A549 (cell line): ENCODE data around the gene LDAF1. TPM values are rescaled to one million over a fixed set of nuclear protein-coding genes. Genes with fewer than 3 reads are reported as not detected.

Experiments
- ATAC-seq, 2 experiments: fragments of 200-7000 bp in 1 of 2; fragments of >200 bp in 1 of 2; cut with Nextera tagmentation in 1 of 2; cut with Tn5 transposase in 1 of 2; 3 replicates each; pipeline versions ENCODE4 v1.8.0 to v1.9.1; 2018 to 2020; ENCODE audit warnings: mild to moderate bottlenecking in 1 of 2, moderate library complexity in 1 of 2
- CTCF ChIA-PET: fragments of 300-600 bp; sonication (Branson Sonifier 250); formaldehyde crosslinking; extraction: SDS; loops from one replicate; lab custom pipeline; 2021; ENCODE audit warnings: antibody characterized with exemption, inconsistent platforms; lab: Yijun Ruan, JAX
- POLR2A ChIA-PET: fragments of 350-600 bp; formaldehyde crosslinking; extraction: SDS; loops from one replicate; lab custom pipeline; 2021; ENCODE audit warnings: antibody characterized with exemption, inconsistent platforms; lab: Yijun Ruan, JAX
- DNase-seq, 2 experiments: peaks; one replicate each; pipeline versions ENCODE4 v3.0.0 to v3.0.0-alpha.2; 2011 to 2016; ENCODE audit warnings: low read depth in 1 of 2, low spot score in 1 of 2
- FAIRE-seq: peaks from 2 replicates; lab custom pipeline; 2011; peaks lifted over from hg19 to GRCh38; lab: Jason Lieb, UNC
- H3K27ac ChIP-seq, 2 experiments: fragments of >200 bp; sonication (Bioruptor Twin); formaldehyde crosslinking; 3 replicates each; pipeline ENCODE4 v1.5.1; 2016 to 2017
- H3K4me1 ChIP-seq: fragments of >200 bp; sonication (Bioruptor Twin); formaldehyde crosslinking; 3 replicates; pipeline ENCODE4 v1.6.1; 2016
- H3K4me2 ChIP-seq: fragments of >200 bp; sonication (Bioruptor Twin); formaldehyde crosslinking; 3 replicates; pipeline ENCODE4 v1.6.1; 2016
- H3K4me3 ChIP-seq: fragments of >200 bp; sonication (Bioruptor Twin); formaldehyde crosslinking; 3 replicates; pipeline ENCODE4 v1.5.1; 2016
- H3K9me3 ChIP-seq: fragments of >200 bp; sonication (Bioruptor Twin); formaldehyde crosslinking; 3 replicates; pipeline ENCODE4 v1.6.1; 2016
- CBX8 ChIP-seq: fragments of 200-600 bp; sonication (generic); IDR thresholded peaks from 2 replicates; pipeline ENCODE4 v1.6.1; 2016
- CEBPB ChIP-seq, 2 experiments: fragments of >200 bp in 1 of 2; sonication (Bioruptor Twin) in 1 of 2; formaldehyde crosslinking in 1 of 2; IDR thresholded peaks; 2 replicates each; pipeline ENCODE4 v1.6.1; 2012 to 2016
- EHMT2 ChIP-seq: fragments of 200-600 bp; sonication (generic); IDR thresholded peaks from 2 replicates; pipeline ENCODE4 v1.6.1; 2016; ENCODE audit warnings: antibody characterized with exemption, low read depth, mild to moderate bottlenecking, moderate library complexity
- HDAC2 ChIP-seq: fragments of 200-600 bp; sonication (generic); IDR thresholded peaks from 2 replicates; pipeline ENCODE4 v1.6.1; 2016
- HEYL ChIP-seq: fragments of 250-450 bp; sonication (Bioruptor Pico); IDR thresholded peaks from 2 replicates; pipeline ENCODE4 v1.8.0; 2021; ENCODE audit warnings: mild to moderate bottlenecking, moderate library complexity
- HOXB13 ChIP-seq: fragments of 250-450 bp; sonication (Bioruptor Pico); IDR thresholded peaks from 2 replicates; pipeline ENCODE4 v1.5.0; 2020; ENCODE audit warnings: low read depth, mild to moderate bottlenecking, moderate library complexity
- JUN ChIP-seq, 2 experiments: fragments of >200 bp; sonication (Bioruptor Twin); formaldehyde crosslinking; IDR thresholded peaks; 2 replicates in 1 of 2; 3 replicates in 1 of 2; pipeline ENCODE4 v1.6.1; 2016 to 2017
- JUNB ChIP-seq: fragments of >200 bp; sonication (Bioruptor Twin); formaldehyde crosslinking; IDR thresholded peaks from 2 replicates; pipeline ENCODE4 v1.6.1; 2016
- KDM5A ChIP-seq: fragments of 200-600 bp; sonication (generic); IDR thresholded peaks from 2 replicates; pipeline ENCODE4 v1.6.1; 2016; ENCODE audit warnings: antibody characterized with exemption, mild to moderate bottlenecking
- MAZ ChIP-seq: fragments of 150-350 bp; IDR thresholded peaks from 2 replicates; pipeline ENCODE4 v1.6.1; 2014; ENCODE audit warnings: antibody characterized with exemption, low read depth, low read length, borderline replicate concordance
- NFE2L2 ChIP-seq: fragments of 150-350 bp; conservative IDR thresholded peaks from 2 replicates; pipeline ENCODE4 v1.6.1; 2014; ENCODE audit warnings: low read length
- PHF8 ChIP-seq: fragments of 200-600 bp; sonication (generic); IDR thresholded peaks from 2 replicates; pipeline ENCODE4 v1.6.1; 2016; ENCODE audit warnings: low read depth, mild to moderate bottlenecking, antibody characterized with exemption, moderate library complexity, borderline replicate concordance
- RNF2 ChIP-seq: fragments of 200-600 bp; sonication (generic); IDR thresholded peaks from 2 replicates; pipeline ENCODE4 v1.6.1; 2016; ENCODE audit warnings: low read depth, mild to moderate bottlenecking, antibody characterized with exemption, moderate library complexity, borderline replicate concordance
- SMC3 ChIP-seq: fragments of >200 bp; sonication (Bioruptor Twin); formaldehyde crosslinking; IDR thresholded peaks from 3 replicates; pipeline ENCODE4 v1.6.1; 2018; ENCODE audit warnings: inconsistent platforms
- TP53 ChIP-seq: fragments of 250-450 bp; sonication (Bioruptor Pico); IDR thresholded peaks from 2 replicates; pipeline ENCODE4 v1.5.0; 2021; ENCODE audit warnings: mild to moderate bottlenecking, moderate library complexity
- ZSCAN20 ChIP-seq: fragments of 250-450 bp; sonication (Bioruptor Pico); IDR thresholded peaks from 2 replicates; pipeline ENCODE4 v1.8.0; 2022; ENCODE audit warnings: mild to moderate bottlenecking, moderate library complexity
- WGBS: methylation state at CpG from one replicate; pipeline ENCODE4 v1.1.6; 2017; ENCODE audit errors: missing lambda C conversion rate; 5-methylcytosine and 5-hydroxymethylcytosine counted together
- polyA plus RNA-seq, 4 experiments: library from polyadenylated mRNA; depleted of rRNA in 3 of 4; stranded (reverse); fragments of >200 nt; fragmentation: RNase III in 1 of 4; extraction: RNeasy Plus Mini Kit Qiagen cat#74134 plus additional on column Dnase treatment in 1 of 4; gene quantifications; 2 replicates in 3 of 4; 3 replicates in 1 of 4; pipeline ENCODE4 v1.2.3, GENCODE V29; 2011 to 2017
- TF ChIP-seq, protein P1 (sequence below): fragments of >200 bp; sonication (Bioruptor Twin); formaldehyde crosslinking; IDR thresholded peaks from 3 replicates; pipeline ENCODE4 v1.5.1; 2016
- TF ChIP-seq, protein P2 (sequence below): IDR thresholded peaks from 2 replicates; pipeline ENCODE4 v1.6.1; 2012
- TF ChIP-seq, protein P3 (sequence below): fragments of 450-650 bp; IDR thresholded peaks from 2 replicates; pipeline ENCODE4 v1.6.1; 2014; ENCODE audit warnings: antibody characterized with exemption
- TF ChIP-seq, protein P4 (sequence below): fragments of 250-450 bp; sonication (Bioruptor Pico); IDR thresholded peaks from 2 replicates; pipeline ENCODE4 v1.5.0; 2020; ENCODE audit warnings: low read depth, mild to moderate bottlenecking, moderate library complexity
- TF ChIP-seq, protein P5 (sequence below): IDR thresholded peaks from 2 replicates; pipeline ENCODE4 v1.6.1; 2012
- TF ChIP-seq, protein P6 (sequence below): IDR thresholded peaks from 2 replicates; pipeline ENCODE4 v1.6.1; 2012; ENCODE audit warnings: low read depth, borderline replicate concordance
- TF ChIP-seq, protein P7 (sequence below): fragments of 250-450 bp; sonication (Bioruptor Pico); IDR thresholded peaks from 2 replicates; pipeline ENCODE4 v1.5.0; 2021; ENCODE audit warnings: mild to moderate bottlenecking, moderate library complexity, borderline replicate concordance
- TF ChIP-seq, protein P8 (sequence below): fragments of 150-350 bp; IDR thresholded peaks from 2 replicates; pipeline ENCODE4 v1.6.1; 2014; ENCODE audit warnings: low read depth, mild to moderate bottlenecking, low read length

LDAF1 gene
- polyA plus RNA-seq, 2 of the 4 experiments (the other 2 are of a cell fraction), result 13.8 to 14.4 TPM

DNA sequence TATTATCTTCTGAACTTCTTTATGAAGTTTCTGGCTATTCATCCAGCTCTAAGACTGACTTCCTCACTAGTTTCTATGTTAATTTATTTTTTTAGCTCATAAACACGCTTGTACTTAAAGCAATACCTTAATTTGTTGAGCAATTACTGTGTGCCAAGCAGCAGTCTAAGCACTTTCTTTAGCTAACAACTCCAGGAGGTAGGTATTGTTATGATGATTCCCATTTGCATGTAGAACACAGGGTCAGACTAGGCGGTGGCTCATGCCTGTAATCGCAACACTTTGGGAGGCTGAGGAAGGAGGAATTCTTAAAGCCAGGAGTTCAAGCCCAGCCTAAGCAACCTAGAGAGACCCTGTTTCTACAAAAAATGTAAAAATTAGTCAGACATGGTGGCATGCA, 27.7 kb upstream of the LDAF1 start:
- ChIA-PET CTCF (interaction anchor here (1.2 kb wide), 2 partner anchors 22 to 26 kb away, joined by 3 to 8 read pairs; no protein-coding TSS in a partner anchor), POLR2A (no interaction called here)
- WGBS, result 48% methylated on average over 3 of the region's 3 CpGs
- no peaks in the 10 kb centered on the region for H3K9me3 ChIP-seq
- FAIRE-seq (no peak), ATAC-seq (no peak), DNase-seq (no peak)
- TF ChIP-seq NFE2L2, result no peak
- no peak for TF ChIP-seq HEYL (CRISPR knock-in tag)
- no peak for TF ChIP-seq KDM5A
- TF ChIP-seq PHF8, result no peak
- no peak for TF ChIP-seq CEBPB (IDR thresholded peaks at IDR 0.05)
- TF ChIP-seq HDAC2, result no peak
- TF ChIP-seq EHMT2, result no peak
- no peak for TF ChIP-seq JUN (IDR thresholded peaks at IDR 0.05)
- no peak for TF ChIP-seq TP53 (CRISPR knock-in tag)
- TF ChIP-seq JUNB, result no peak
- TF ChIP-seq, protein P1, sequence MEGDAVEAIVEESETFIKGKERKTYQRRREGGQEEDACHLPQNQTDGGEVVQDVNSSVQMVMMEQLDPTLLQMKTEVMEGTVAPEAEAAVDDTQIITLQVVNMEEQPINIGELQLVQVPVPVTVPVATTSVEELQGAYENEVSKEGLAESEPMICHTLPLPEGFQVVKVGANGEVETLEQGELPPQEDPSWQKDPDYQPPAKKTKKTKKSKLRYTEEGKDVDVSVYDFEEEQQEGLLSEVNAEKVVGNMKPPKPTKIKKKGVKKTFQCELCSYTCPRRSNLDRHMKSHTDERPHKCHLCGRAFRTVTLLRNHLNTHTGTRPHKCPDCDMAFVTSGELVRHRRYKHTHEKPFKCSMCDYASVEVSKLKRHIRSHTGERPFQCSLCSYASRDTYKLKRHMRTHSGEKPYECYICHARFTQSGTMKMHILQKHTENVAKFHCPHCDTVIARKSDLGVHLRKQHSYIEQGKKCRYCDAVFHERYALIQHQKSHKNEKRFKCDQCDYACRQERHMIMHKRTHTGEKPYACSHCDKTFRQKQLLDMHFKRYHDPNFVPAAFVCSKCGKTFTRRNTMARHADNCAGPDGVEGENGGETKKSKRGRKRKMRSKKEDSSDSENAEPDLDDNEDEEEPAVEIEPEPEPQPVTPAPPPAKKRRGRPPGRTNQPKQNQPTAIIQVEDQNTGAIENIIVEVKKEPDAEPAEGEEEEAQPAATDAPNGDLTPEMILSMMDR, result no peak
- no peak for TF ChIP-seq SMC3
- TF ChIP-seq, protein P2, sequence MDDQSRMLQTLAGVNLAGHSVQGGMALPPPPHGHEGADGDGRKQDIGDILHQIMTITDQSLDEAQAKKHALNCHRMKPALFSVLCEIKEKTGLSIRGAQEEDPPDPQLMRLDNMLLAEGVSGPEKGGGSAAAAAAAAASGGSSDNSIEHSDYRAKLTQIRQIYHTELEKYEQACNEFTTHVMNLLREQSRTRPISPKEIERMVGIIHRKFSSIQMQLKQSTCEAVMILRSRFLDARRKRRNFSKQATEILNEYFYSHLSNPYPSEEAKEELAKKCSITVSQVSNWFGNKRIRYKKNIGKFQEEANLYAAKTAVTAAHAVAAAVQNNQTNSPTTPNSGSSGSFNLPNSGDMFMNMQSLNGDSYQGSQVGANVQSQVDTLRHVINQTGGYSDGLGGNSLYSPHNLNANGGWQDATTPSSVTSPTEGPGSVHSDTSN, result no peak
- no peak for TF ChIP-seq HOXB13 (CRISPR knock-in tag)
- no peak for TF ChIP-seq ZSCAN20 (CRISPR knock-in tag)
- TF ChIP-seq, protein P3, sequence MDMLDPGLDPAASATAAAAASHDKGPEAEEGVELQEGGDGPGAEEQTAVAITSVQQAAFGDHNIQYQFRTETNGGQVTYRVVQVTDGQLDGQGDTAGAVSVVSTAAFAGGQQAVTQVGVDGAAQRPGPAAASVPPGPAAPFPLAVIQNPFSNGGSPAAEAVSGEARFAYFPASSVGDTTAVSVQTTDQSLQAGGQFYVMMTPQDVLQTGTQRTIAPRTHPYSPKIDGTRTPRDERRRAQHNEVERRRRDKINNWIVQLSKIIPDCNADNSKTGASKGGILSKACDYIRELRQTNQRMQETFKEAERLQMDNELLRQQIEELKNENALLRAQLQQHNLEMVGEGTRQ, result no peak
- TF ChIP-seq, protein P4, sequence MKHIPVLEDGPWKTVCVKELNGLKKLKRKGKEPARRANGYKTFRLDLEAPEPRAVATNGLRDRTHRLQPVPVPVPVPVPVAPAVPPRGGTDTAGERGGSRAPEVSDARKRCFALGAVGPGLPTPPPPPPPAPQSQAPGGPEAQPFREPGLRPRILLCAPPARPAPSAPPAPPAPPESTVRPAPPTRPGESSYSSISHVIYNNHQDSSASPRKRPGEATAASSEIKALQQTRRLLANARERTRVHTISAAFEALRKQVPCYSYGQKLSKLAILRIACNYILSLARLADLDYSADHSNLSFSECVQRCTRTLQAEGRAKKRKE (CRISPR knock-in tag), result no peak
- no peaks in the 10 kb centered on the region for H3K4me1 ChIP-seq
- H3K4me2 ChIP-seq, result no peak overlapping the region
- H3K27ac ChIP-seq, result no peak overlapping the region
- no peak overlapping the region for H3K4me3 ChIP-seq

DNA sequence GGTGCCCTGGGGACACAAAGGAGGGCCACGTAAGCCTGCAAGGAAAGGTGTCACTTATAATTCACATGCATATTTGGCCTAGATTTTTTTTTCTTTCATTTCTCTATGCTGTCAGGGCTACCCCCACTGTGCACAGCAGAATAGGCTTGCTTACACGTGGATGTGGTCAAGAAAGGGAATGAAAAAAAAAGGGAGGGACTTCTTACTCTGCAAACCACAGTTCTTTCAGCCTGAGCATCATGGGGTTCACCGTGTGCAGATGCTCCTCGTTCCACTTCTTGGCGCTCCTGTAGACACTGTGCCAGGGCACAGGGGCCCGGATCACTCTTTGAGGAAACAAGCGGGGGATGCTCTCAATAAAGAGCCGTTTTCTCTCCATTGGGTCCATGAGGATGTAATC, 24.4 kb upstream of the LDAF1 start:
- Histone ChIP-seq H3K9me3 (no peaks in the 10 kb centered on the region), H3K4me2 (no peak overlapping the region), H3K4me1 (no peaks in the 10 kb centered on the region), H3K27ac (no peak overlapping the region), H3K4me3 (no peak overlapping the region)
- POLR2A ChIA-PET, result no interaction called here
- CTCF ChIA-PET, result no interaction called here
- FAIRE-seq (no peak), DNase-seq (no peak), ATAC-seq (no peak)
- TF ChIP-seq RNF2, result no peak
- TF ChIP-seq, protein P5, sequence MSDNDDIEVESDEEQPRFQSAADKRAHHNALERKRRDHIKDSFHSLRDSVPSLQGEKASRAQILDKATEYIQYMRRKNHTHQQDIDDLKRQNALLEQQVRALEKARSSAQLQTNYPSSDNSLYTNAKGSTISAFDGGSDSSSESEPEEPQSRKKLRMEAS, result no peak
- WGBS, result 70% methylated on average over 8 of the region's 8 CpGs

DNA sequence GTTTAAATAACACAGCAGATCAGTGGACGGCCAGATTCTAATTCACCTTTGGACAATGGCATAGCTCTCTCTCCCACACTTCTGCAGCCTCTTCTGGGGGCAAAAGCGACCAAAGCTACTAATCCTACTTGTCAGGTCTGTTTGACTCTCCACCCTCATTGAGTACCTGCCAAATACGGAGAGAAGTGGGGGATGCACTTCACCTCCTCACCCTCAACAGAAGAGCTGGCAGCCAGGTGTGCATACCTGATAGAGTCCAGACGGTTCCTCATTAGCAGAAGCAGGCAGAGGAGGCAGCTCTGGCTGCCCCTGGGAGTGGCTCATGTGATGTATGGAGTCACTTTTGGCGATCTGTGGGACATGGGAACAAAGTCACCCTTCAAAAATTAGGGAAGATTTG, 12.7 kb upstream of the LDAF1 start:
- TF ChIP-seq CBX8, result no peak
- TF ChIP-seq, protein P6, sequence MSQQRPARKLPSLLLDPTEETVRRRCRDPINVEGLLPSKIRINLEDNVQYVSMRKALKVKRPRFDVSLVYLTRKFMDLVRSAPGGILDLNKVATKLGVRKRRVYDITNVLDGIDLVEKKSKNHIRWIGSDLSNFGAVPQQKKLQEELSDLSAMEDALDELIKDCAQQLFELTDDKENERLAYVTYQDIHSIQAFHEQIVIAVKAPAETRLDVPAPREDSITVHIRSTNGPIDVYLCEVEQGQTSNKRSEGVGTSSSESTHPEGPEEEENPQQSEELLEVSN, result no peak
- TF ChIP-seq MAZ, result no peak
- TF ChIP-seq, protein P7, sequence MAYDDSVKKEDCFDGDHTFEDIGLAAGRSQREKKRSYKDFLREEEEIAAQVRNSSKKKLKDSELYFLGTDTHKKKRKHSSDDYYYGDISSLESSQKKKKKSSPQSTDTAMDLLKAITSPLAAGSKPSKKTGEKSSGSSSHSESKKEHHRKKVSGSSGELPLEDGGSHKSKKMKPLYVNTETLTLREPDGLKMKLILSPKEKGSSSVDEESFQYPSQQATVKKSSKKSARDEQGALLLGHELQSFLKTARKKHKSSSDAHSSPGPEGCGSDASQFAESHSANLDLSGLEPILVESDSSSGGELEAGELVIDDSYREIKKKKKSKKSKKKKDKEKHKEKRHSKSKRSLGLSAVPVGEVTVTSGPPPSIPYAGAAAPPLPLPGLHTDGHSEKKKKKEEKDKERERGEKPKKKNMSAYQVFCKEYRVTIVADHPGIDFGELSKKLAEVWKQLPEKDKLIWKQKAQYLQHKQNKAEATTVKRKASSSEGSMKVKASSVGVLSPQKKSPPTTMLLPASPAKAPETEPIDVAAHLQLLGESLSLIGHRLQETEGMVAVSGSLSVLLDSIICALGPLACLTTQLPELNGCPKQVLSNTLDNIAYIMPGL (CRISPR knock-in tag), result no peak
- no peak for TF ChIP-seq RNF2
- TF ChIP-seq, protein P8, sequence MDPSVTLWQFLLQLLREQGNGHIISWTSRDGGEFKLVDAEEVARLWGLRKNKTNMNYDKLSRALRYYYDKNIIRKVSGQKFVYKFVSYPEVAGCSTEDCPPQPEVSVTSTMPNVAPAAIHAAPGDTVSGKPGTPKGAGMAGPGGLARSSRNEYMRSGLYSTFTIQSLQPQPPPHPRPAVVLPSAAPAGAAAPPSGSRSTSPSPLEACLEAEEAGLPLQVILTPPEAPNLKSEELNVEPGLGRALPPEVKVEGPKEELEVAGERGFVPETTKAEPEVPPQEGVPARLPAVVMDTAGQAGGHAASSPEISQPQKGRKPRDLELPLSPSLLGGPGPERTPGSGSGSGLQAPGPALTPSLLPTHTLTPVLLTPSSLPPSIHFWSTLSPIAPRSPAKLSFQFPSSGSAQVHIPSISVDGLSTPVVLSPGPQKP, result no peak
- TF ChIP-seq, protein P3, result no peak
- no peak for TF ChIP-seq TP53 (CRISPR knock-in tag)
- ATAC-seq (no peak), DNase-seq (no peak), FAIRE-seq (no peak)
- CTCF ChIA-PET, result interaction anchor here (0.8 to 1.8 kb wide), 4 partner anchors 11 to 295 kb away, joined by 3 to 6 read pairs (median 4); no protein-coding TSS in a partner anchor
- WGBS, result 26% methylated on average over 5 of the region's 5 CpGs
- Histone ChIP-seq H3K9me3 (no peaks in the 10 kb centered on the region), H3K4me3 (no peak overlapping the region), H3K27ac (no peak overlapping the region), H3K4me1 (0 out of 3 replicates have a peak, but pooled peaks cover 6% of the 10 kb centered on the region), H3K4me2 (no peak overlapping the region)
- POLR2A ChIA-PET, result no interaction called here
